DMS 273 (cell line): ENCODE measurements around the gene WDR88.
"Not testable (repeated sequence)": the region's sequence is repeated elsewhere in the genome, so short reads cannot be mapped to it uniquely, and the experiment has no call there.

Experiments used
- DNase-seq: peaks from one replicate; lab custom pipeline; 2025; ENCODE audit not compliant: unreplicated experiment; lab: John Stamatoyannopoulos, UW

The WDR88 gene

DNA sequence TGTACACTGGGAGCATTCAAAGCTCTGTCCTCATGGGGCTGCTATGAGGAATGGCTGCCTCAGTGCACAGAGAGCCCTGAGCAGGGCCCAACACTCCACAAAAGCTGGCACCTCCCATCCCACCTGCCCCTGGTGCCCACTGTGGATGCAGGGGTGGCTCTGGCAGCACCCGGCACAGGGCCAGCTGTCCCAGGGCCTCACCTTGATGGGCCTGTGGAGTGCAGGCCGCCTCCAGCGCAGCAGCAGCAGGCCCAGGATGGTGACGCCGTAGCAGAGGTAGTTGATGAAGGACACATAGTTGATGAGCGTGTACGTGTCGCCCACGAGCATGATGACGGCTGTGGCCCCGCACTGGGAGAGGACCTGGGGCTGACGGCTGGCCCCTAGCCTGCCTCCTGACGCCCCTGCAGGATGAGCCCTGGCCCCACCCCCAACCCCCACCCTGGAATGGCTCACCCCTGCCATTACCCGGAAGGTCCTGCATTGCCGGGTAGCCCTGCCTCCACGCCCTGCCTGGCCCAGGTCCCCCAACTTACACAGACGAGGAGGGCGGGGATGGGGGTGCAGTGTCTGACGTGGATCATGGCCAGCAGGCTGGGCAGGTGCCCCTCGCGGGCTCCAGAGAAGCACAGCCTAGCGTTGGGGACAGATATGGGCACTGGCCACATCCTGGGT, 78.5 kb downstream of the WDR88 start:
- no peak for DNase-seq

DNA sequence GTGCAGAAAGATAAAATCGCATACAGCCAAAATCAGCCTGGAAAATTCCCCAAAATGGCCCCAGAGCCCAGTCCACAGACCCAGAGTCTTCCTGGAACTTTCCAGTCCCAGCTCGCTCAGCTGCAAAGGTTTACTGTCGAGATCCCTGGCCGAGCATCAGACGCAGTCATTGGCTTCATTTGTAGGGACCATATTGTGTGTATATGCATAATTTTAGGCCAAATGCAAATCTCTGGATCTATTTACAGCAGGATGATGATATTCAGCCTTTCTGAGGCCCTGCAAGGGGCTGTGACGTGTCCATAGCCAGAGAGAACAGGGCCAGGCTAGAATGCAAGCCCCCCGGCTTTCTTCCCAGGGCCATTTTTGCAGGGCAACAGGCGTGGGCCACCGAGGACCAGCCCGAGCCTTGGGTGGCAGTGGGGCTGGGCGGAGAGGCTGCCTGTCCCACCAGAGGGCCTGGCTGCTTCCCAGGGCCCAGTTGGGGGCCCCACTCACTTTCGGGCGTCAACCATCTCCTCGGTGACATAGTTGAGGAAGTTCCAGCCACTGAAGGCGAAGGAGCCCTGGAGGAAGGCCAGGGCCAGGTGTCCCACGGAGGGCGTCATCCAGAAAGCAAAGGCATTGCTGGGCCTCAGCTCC, 80.0 kb downstream of the WDR88 start:
- DNase-seq: no peak

DNA sequence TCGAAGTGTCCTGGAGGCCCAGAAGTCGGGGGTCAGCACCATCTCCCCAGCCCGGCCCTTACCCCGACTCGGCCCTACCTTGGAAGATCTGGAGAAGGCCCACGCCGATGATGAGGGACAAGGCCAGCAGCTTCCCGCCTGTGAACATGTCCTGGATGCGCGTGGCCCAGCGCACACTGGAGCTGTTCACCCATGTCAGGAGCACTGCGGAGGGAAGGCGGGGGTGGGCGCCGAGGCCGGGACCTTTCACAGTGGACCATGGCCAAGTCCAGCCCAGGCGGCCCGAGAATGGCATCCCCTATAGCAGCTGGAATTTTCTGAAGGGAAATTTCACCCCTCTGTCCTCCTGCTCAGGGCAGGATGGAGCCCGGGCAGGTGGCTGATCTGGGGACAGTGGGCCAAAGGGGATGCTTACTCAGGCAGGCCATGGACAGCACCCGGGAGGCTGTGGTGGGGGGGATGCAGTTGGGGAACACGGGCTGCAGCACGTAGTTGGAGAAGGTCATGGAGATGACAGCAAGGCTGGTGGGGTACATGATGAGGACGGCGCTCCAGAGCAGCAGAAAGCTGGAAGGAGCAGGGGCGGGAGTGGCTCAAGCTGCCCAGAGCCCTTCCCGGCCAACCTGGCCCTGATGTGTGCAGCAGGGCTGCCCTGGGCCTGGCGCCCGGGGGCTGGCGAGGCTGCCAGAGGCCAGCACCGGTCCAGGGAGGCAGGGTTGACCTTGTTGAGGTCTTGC, 80.7 kb downstream of the WDR88 start:
- DNase-seq: no peak

DNA sequence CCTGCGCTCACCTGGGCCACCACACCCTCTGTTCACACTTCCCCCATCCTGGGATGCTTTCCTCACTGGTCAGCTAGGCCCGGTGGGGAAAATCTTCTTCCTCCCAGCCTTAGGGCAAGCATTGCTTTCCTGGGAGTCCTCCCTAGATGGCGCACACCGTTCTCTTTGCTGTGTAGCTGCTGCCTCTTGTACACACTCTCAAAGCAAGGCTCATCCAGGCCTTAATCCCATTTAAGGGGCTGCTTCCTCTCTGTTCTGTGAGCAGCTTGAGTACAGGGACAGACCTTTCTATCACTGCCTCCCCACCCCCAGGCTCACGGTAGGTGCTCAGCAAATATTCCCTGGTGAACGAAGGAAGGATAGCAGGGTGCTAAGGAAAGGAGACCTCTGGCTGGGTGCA, 82.7 kb downstream of the WDR88 start:
- DNase-seq: peak; percentile 53

DNA sequence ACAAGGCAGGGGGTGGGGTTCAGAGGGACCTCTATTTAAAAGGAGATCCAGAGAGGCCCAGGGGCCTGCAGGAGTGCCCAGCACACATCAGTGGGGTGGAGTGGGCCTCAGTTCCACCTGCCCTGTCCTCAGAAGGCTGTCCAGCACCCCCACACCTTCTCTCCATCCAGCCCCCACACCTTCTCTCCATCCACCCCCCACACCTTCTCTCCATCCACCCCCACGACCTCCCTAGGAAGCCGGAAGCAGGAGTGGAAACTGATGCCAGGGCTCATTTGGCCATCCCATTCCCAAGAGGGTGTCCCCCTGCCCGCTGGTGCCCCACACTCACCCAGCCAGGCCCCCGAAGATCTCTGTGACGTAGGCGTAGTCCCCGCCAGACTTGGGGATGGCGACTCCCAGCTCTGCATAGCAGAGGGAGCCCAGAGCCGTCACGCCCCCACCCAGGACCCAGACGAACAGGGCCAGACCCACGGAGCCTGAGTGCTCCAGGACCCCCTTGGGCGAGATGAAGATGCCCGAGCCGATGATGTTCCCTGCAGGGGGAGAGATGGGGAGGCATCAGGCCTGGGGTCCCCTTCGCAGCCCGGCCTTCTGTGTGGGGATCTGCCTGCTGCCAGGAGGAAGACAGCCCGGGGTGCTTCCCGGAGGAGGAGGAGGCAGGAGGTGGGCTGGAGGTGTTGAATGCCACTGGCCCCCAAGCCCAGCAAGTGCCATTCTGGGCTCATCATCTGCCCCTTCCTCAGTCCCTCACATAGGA, 83.7 kb downstream of the WDR88 start:
- no peak for DNase-seq

DNA sequence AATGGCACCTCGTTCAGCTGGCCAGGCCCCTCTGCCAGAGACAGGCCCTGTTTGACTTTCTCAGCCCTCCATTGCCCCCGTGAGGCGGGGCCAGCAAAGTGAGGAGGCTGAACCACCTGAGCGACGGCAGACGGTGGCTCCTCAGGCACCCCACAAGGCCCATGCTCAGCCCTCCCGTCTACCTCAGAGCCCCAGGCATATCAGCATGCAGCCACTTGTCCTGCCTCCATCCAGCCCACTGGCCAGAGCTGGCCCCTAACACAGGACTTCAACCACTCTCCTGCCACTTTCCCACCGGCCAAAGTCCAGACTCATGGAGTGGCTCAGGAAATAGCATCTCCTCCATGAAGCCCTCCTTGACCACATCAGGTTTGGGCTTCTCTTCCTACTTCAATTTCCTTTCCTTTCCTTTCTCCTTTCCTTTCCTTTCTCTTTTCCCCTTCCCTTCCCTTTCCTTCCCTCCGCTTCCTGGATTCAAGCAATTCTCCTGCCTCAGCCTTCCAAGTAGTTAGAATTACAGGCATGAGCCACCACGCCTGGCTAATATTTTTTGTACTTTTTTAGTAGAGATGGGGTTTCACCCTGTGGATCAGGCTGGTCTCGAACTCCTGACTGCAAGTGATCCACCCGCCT, 84.4 kb downstream of the WDR88 start:
- no peak for DNase-seq

DNA sequence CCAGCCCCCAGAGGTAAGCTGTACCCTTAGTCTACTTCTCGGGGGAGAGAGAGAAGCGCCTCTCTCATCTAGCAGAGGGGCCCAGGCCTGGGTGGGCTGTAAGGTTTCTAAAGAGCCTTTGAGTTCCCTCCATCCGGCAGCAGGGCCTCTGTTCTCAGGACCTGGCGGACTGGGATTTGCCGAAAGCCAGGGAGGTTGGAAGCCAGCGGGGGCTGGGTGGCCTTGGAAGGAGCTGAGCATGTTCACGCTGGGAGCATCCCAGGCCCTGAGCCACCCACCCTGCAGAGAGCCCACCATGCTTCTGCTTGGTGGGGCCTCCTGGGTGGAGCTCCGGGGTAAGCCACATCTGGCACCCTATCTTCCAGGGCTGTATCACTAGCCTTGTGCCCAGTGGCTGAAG, 86.0 kb downstream of the WDR88 start:
- no peak for DNase-seq

DNA sequence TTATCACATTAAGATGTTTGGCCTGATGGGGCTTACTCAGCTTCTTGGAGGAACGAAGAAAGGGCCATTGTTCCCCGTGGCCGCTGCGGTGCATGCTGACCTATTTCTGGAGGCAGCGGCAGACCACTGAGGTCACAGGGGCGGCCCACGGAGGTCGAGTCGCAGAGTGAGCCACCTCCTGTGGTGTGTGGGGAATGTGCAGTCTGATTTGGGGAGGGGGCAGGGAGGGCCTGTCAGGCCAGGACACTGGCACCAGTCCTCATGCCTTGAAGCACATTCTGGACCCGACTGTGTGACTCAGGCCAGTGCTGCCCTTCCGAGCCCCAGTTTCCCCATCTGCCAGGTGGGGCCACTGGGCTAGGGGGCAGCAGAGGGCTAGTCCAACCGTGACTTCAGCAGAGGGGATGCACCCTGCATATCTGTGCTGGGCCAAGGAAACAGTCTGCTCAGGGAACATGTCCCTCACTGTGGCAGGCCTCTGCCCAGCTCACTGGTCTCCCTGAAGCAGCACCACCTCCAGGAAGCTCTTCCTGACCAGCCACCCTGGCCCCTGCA, 87.4 kb downstream of the WDR88 start:
- peak; percentile 32 for DNase-seq

DNA sequence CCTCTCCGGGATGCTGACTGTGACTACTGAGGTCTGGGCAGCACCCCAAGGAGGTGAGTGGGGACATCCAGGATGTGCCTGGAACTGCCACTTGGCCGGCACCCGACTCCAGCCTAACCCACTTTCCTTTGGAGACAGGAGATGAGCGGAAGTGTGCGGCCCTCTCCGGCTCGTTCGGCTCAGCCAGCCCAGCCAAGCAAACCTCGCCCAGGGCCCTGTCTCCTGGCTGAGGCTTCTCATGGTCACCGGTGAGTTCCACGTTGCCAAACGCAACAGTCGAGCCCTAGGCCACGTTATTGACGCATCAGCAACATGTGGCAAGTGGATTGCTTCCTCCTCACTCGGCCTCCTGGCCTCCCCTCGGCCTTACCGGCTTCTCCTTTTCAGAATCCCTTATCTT, 88.2 kb downstream of the WDR88 start:
- no peak for DNase-seq

DNA sequence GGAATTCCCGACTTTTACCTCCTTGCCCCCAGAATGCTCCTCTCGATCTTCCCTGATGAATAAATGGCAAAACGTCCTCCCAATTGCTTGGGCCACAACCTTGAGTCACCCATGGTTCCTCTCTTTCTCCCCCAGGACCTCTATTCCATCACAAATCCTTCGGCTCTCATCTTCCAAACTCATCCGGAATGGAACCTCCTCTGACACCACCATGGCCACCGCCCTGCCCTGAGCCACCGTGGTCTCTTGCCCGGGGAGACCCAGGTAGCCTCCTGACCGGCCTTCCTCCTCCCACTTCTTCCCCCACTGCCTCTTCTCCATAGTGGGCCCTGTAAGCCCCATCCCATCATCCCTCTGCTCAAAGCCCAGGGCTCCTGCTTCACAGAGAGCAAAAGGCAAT, 88.8 kb downstream of the WDR88 start:
- DNase-seq: no peak

DNA sequence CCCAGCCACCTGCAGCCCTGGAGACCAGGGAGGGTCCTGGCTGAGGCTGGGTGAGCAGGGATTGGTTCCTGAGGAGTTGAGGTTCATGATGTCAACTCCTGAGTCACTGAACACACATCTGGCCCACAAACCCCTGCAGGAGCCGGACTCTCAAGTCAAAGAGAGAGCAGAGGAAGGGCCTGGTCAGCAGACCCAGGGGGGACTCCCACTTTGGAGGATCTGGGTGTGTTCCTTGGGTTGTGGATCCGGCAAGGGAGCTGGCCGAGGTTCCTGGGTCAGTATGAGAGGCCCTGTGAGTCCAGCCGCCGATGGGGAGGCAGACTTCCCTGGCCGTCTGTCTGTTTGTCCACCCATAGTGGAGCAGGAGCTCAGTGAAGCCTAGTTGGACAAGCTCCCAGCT, 89.7 kb downstream of the WDR88 start:
- DNase-seq: no peak

DNA sequence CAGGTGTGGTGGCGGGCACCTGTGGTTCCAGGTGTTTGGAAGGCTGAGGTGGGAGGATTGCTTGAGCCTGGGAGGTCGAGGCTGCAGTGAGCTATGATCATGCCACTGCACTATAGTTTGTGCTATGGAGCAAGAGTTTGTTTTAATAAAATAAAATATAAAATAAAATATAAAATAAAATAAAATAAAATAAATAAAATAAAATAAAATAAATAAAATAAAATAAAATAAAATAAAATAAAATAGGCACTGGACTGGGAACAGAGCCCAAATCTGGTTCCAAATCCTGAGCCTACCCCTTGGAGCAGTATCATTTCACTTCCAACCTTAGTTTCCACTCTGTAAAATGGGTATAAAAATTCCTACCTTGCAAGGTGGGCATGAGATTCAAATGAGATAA, 90.3 kb downstream of the WDR88 start:
- not testable (repeated sequence) for DNase-seq

DNA sequence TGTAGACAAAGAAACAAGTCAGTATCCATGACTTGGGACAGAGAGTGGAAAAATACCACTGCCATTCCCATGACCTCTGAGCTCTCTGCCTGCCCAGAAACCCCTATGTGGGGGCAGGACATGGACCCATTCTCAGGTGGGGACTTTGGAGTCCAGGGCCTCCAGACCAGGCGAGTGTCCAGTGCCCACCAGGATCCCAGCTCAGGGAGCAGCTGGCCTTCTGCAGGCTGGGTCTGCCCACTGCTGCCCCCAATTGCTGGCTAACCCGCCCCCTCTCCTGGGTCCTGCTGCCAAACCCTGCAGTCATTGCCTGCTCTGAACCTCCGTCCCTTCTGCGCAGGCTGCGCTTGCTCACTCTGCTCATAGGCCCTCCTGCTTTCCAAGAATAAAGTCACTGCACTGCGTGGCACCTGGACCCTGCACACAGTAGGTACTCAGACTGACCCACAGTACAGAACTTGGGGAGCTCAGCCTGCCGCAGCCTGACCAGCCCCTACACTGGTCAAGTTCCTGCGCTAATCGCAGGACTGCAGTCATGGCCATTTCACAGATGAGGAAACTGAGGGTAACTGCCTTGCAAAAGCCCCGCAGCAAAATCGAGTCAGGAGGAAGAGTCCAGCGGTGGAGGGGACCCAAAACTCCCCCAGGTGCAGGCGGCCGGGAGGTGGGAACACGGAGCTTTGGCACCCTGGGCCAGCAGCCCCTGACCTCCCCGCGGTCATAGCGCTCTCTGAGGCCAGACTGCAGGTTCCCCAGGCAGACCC, 93.0 kb downstream of the WDR88 start:
- no peak for DNase-seq
